Testis (tissue), 2 donors: ENCODE measurements around the gene SIRT4.

Experiments used
- CTCF ChIP-seq, 3 experiments: fragments of 450-650 bp in 2 of 3; fragments of 200-600 bp in 1 of 3; sonication (generic) in 1 of 3; IDR thresholded peaks; one replicate each; pipeline ENCODE4 v1.5.1; 2016 to 2019; ENCODE audit warnings: antibody characterized with exemption in 3 of 3, mild to moderate bottlenecking in 2 of 3, moderate library complexity in 1 of 3
- POLR2A ChIP-seq: fragments of 450-650 bp; IDR thresholded peaks from one replicate; pipeline ENCODE4 v1.6.1; 2017; ENCODE audit warnings: antibody characterized with exemption, mild to moderate bottlenecking, moderate library complexity

DNA sequence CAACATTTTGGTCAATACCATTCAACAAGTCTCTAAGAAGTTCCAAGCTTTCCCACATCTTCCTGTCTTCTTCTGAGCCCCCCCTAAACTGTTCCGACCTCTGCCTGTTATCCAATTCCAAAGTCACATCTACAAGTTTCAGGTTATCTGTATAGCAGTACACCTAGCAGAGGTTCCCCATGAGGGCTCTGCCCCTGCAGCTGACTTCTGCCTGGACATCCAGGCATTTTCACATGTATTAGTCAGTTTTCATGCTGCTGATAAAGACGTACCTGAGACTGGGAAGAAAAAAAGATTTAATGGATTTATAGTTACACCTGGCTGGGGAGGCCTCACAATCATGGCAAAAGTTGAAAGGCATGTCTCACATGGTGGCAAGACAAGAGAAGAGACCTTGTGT is 35.6 kb downstream of the SIRT4 start:
- TF ChIP-seq CTCF (IDR thresholded peaks at IDR 0.05) (no peak), POLR2A (no peak)
